IPS-18c (cell line): ENCODE data around the gene FRAS1.

Source experiments
- H3K4me3 ChIP-seq: 2 replicates; pipeline ENCODE4 v1.7.0; 2013; ENCODE audit warnings: low read depth, mild to moderate bottlenecking, low read length, moderate library complexity; ENCODE audit not compliant: insufficient read depth
- H3K9me3 ChIP-seq: one replicate; pipeline ENCODE4 v1.6.1; 2013; ENCODE audit warnings: mild to moderate bottlenecking, low read length, moderate library complexity; ENCODE audit not compliant: control insufficient read depth, insufficient read depth

The FRAS1 gene

DNA sequence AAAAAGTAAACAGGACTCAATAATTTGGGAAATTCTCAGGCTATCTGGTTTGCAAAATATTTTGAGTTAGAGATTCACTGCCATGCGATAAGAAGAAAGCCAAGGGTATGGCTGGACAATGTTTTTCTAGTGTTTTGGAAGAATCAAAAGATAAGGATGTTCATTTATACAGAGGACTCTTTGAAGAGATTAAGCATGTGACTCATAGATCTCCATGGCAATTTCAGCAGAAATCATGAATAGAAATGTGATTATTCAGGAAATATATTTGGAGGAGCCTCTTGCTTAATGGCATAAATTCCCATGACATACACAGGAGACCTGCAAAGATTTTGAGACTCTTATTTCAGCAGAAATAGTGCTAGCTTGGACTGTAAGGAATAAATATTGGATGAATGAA is 16.7 kb upstream of the FRAS1 start:
- no peak overlapping the region for H3K4me3 ChIP-seq
- no peaks in the 10 kb centered on the region for H3K9me3 ChIP-seq

DNA sequence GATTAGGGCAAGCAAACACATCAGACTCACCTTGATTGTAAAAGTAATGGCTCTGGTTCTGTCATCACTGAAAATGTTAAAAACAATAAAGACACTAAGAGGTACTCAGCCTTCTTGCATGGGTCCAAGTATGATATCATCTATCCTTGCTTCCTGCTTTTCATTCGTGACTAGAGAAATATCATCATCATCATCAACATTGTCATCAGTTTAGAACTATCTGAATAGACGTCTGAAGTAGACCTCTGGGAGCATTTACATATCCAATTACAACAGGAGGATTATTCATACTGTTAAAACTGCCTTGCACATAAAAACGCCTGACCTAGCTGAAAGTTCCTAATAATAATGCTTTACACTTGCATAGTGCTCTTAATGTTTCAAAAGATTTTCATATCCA is 9.8 kb upstream of the FRAS1 start:
- no peak overlapping the region for H3K4me3 ChIP-seq
- no peaks in the 10 kb centered on the region for H3K9me3 ChIP-seq

DNA sequence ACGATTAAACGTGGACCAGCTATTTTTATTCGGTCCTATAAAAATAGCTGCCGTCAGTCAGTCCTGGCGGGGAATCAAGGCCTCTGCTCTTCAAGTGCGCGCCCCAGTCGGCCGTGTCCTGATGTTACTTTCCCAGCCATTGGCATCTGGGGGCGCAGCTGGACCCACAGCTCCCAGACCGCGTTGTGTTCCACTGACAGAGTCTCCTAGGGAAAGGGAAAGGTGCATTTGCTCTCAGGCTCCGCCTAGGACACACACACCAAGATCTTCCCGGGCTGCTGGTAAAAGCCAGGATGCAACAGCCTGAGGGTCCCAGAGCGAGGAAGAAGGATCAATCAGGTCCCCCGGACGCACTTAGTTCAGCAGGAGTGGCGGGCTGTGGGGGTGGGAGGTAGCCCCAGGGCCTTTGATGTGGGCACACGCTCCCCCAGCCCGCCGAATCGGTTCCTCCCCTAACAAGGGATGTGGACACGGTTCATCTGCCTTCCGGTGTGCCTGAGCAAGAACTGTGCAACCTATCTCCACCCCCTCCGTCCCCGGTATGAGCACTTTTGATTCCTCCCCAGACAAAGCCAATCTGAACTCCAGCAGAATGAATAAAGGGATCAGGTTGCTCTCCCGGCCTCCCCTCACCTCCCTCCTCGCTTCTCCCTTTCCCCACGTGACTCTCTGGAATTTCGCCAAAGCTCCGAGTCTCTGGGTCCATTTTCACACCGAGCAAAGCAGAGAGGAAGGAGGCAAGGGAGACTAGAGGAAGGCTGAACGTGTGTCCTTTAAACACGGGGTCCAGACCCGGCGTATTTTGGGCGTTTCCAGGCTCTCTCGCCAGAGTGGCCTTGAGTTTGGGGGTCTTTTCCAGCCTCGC is 626 bp upstream of the FRAS1 start:
- peak overlapping the region; percentile 75 for H3K4me3 ChIP-seq
- no peaks in the 10 kb centered on the region for H3K9me3 ChIP-seq

DNA sequence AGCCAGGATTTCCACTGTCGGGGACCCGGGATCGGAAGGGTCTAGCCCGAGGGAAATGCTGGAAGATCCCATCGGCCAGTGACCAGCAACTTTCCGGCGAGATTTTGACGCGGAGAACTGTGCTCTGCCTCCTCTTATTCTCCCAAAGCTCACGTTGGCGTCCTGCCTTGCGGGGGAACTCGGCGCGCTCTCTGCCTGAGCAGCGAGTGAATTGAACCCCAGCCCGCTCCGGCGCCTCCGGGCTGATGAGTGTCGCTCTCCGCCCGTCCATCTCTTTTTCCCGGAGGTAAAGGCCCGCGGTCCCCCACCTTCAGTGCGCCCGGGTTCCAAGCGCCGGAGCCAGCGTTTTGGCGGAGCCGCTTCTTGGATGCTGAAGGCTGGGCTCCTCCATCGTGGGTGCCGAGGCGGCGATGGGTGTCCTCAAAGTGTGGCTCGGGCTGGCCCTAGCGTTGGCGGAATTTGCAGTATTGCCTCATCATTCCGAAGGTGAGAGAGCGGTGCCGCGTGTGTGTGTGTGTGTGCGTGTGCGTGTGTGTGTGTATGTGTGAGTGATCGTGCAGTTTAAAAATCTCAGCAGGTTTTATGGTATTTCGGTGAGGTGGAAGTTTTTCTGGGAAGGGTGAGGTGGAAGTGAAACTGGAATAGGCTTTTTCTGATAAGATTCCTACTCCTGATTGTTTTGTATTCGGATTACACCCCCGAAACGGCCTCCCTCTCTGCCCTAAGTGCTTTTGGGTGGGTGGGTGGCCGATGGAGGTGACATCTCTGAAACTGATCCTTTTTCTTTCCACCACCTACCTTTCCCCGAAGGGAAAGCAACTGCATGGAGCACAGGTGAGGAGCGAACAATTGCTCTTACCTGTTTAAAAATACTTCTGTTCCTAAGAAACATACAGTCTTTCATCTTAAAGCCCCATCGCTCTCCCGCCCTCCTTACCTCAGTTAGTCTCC is 752 bp downstream of the FRAS1 start:
- H3K9me3 ChIP-seq = no peaks in the 10 kb centered on the region
- H3K4me3 ChIP-seq = peak overlapping the region; percentile 75

DNA sequence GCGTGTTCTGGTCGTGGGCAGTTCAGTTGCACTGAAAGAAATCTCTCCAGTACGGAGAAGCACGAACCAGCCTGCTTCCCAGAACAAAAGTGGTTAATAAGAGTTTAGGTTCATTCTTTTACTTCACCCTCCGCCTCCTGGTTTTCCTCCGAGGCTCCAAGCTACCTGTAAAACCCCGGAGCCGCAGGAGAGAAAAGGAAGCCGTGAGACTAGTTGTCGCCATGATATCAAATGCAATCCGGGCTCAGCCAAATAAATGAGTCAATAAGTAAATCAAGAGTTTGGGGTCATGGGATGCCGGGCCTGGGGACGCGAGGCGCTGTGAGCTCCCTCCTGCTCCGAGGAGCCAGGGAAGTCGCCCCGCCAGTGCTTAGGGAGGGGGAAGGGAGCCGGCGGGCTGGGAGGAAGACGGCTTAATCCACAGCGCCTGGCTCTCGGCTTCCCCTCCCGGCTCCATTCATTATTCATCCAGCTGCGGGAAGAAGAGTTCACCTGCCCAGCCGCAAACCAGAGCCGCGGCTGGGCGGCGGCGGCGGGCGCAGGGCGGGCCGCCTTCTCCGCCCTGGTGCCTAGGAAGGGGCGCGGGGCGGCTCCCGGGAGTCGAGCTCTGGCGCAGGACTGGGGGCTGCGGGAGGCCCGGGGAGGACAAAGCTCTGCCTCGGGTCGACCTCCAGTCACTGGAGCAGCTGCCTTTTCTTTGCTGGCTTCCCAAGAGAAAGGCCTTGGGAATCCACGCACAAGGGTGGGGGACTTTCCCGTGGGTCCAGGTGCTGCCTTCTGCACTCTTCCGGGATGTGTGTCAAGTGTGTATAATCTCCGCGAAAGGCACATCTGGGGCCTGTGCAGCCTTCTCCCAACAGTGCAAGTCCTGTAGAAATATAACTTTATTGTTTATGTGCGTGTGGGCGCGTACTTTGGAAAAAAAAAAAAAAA is 1.7 kb downstream of the FRAS1 start:
- Histone ChIP-seq H3K9me3 (no peaks in the 10 kb centered on the region), H3K4me3 (peak overlapping the region; percentile 75)

DNA sequence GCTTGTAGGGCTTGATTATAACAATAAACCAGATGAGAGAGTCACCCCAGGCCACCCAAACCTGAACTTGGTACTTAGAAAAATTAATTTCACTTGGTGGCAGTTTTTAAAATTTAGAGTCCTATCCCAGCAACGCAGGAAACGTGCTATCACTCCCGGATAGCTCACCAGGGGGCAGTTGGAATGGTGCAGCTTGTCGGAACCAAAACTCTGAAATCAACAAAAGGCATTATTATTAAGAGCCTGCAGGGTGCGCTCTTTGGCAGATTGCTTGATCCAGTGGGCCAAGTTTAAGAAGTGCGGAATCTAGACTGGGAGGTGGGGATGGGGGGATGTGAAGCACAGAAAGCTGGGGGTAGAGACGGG is 2.4 kb downstream of the FRAS1 start:
- Histone ChIP-seq H3K4me3 (peak overlapping the region; percentile 75), H3K9me3 (no peaks in the 10 kb centered on the region)

DNA sequence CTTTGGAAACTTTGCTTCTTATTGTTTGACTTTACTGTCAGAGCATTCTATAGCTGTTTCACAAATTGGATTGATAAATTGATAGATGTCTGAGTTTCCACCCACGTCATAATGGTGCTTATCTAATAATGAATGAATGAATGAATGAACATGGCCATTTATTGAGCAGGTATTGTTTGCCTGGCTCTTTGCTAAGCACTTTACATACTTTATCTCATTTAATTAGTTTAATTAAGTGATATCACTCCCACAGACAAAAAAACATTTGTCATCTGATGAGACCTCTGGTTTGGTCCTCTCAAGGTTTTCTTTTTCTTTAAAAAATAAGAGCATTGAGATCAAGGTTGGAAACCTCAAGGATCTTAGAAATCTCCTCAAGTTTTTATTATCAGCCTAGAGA is 2.8 kb downstream of the FRAS1 start:
- no peak overlapping the region; the same call in 1 of the 2 replicates for H3K4me3 ChIP-seq
- H3K9me3 ChIP-seq = no peaks in the 10 kb centered on the region

DNA sequence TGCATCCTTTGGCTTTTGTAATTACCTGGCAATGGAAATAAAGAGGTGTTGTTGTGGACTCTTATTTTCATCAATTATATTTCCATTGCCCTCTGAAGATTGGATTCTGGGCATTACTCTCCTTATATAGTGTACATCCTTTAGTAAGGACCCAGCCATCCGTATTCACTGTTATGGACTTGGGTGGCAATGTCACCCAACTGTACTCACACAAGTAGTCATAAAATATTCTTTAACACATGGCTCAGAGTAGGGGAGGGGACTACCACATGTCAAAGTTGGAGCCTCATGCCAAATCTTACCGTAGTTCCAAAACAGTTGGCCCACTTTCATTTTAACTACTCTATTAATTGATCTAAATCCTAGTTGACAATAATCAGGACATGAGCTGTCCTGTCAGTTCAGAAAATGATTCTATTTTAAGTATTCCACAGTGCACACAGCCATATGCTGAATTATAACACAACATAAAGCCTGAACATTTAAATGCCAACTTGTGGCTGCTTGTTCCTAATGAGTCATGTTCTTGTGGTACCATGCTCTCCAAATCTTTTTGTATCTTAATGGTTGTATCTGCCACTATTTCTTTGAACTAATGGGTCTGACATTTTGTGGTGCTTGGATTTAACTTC is 4.9 kb downstream of the FRAS1 start:
- H3K4me3 ChIP-seq = no peak overlapping the region

DNA sequence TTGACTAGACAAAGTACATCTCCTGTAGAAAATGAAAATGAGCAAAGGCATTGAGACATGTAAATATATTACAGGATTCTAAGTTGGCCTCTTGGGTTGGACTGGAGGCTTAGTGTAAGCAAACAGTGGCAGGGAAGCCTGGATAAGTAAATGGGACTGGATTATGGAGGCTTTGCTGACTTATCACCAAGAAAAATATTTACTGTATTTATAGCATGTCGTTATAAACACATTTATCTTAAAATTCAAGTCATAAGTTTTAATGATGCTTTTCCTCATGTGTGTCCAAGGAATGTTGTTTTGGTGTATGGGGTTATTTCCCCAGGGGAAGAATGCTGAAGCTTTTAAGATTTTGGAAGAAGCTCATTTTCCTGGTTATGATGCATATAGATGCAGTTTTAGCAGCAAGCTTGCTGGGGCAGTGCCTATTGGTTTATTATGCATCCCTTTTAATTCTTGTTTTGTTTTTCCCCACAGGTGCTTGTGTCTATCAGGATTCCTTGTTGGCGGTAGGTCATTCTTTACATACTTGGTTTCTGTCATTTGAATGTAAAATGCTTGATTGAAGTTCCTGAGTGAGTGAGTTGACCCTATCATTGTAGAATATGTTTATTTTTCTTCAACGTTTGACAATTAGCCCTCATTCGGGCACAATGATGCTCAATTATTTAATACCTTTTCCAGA is 8.5 kb downstream of the FRAS1 start:
- no peak overlapping the region for H3K4me3 ChIP-seq
- H3K9me3 ChIP-seq = no peaks in the 10 kb centered on the region

More for the DNA sequence above, 4.9 kb downstream of the FRAS1 start:
- no peaks in the 10 kb centered on the region for H3K9me3 ChIP-seq

DNA sequence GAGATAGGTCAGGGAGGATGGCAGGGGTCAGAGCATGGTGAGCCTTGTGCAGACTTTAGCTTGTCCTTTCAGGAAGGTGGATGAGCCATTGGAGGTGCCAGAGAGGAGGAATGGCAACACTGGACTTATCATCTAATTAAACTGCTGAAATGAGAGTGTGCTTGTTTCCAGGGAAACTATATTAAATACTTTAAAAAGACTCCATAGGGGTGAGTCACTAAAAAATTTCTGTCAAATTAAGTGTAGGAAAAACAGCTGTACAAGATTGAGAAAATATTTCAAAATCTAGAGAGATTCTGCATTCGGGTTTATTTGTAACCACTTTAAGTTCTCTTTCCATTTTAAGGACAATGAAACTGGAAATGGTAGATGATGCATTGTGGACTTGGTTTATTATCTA is 11.4 kb downstream of the FRAS1 start:
- no peak overlapping the region for H3K4me3 ChIP-seq
- H3K9me3 ChIP-seq = no peaks in the 10 kb centered on the region

DNA sequence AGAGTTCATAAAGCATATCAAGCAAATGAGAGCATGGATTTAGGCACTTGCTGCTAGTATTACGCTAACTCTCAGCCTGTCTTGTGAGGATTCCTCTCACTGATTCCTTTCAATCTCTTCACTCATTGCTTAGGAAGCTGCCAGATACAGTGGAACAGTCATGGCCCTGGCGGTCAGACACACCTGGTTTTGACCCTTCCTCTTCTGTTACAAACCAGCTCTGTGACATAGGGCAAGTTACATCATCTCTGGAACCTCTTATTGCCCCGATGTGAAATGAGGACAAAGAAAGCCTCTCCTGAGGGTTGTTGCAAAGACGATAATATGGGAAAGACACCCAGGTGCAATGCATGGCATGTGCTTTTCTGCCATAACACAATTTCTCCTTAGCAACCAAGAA is 12.2 kb downstream of the FRAS1 start:
- no peaks in the 10 kb centered on the region for H3K9me3 ChIP-seq
- H3K4me3 ChIP-seq = no peak overlapping the region

DNA sequence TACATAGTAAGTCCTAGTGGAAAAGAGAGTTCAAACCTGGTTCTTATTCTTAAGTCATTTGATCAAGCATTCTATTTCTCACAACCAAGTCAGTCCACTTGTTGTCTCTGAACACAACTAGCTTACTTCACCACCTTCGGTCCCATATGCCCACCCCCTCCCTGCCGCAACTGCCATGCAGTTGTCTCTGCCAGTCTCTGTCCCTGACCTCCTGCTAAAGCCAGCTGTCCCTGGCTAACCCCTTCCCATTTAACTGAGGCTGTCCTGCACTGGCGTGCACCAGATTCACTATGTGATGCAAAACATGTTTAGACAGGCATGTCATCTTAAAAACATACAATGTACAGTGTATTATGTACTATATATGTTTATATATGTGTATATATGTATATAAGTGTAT is 12.7 kb downstream of the FRAS1 start:
- Histone ChIP-seq H3K9me3 (no peaks in the 10 kb centered on the region), H3K4me3 (no peak overlapping the region)

DNA sequence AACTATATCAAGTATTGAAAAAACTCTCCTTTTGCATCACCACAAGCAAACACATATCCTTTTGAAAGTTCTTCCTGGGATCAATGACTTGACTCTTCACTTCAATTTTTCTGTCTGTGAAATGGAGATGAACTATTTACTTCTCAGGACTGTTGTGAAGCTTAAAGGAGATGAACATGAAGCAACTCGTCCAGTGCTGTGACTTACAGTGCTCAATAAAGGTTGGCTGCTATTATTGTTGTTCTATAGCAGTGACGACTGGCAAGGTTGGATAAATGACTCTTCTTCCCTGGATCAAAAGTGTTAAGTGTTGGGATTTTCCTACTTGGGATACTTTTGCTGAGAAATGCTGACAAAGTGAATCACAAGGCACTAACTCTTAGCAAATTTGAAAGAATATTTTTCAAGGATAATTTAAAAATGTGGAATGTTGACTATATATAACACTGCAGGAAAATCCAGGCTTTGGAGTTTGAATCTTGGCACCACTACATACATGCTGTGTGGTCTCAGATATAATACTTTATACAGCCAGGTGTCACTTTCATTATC is 13.7 kb downstream of the FRAS1 start:
- no peak overlapping the region for H3K4me3 ChIP-seq
- H3K9me3 ChIP-seq = no peaks in the 10 kb centered on the region

DNA sequence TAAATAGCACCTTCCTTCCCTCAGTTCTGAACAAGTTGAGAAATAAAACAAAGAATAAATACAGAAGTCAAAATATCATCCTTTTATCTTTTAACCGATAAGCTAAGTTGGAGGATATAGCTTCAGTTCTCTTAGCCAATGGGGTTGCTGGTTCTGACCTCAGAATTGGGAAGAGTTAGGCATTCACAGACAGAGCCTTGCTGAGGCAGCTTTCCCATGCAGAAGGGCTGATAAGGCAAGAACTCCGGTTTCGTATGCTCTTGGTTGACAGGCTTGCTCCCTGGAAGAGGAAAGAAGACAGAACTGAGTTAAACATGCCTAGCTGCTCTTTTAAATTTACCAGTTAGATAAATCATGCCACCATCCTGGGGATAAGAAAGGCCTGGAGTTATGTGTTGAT is 17.6 kb downstream of the FRAS1 start:
- Histone ChIP-seq H3K9me3 (no peaks in the 10 kb centered on the region), H3K4me3 (no peak overlapping the region)

DNA sequence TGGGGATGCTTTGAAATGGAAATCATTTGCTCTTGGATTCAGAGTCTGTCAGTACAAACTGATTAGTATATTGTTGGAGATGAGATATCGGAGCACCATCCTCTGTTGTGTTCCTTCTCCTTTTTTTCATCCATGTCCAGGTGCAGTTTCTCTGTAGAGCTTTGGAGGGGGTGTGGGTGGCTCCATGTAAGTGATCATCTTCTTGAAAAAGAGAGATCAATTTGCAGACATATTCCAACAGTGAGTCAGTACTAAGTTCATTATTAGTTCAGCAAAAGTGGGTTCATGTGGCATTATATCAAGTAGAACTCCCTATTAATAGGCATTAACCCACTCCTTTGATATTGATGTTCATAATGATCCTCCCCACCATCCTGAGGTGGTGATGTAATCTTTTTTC is 18.9 kb downstream of the FRAS1 start:
- H3K9me3 ChIP-seq = no peaks in the 10 kb centered on the region
- H3K4me3 ChIP-seq = no peak overlapping the region

DNA sequence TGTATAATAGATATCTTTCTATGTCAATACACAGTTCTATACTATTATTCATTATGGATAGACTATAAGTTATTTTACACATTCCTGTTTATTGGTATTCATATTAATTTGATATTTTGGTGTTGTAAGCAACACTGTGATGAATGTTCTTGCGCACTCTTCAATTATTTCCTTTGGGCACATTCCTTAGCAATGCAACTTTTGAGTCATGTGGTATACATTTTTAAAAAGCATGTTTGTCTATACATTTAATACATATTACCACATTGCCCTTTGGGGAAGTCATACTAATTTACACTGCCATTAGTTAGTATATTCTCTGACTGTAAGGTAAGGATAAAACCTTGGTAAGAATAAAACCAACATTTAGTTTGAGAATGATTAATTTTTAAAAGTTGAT is 21.0 kb downstream of the FRAS1 start:
- H3K4me3 ChIP-seq = no peak overlapping the region

More for the DNA sequence above, 21.0 kb downstream of the FRAS1 start:
- no peaks in the 10 kb centered on the region for H3K9me3 ChIP-seq
